HG03439 (cell line): ENCODE measurements around the gene M1AP.

Source experiments
- ATAC-seq: cut with Tn5 transposase; IDR thresholded peaks from one replicate; pipeline ENCODE4 v1.9.1; 2021; ENCODE audit warnings: mild to moderate bottlenecking, moderate library complexity; ENCODE audit not compliant: unreplicated experiment

The M1AP gene

GRCh38 chr2:74648009-74648443, at the start of gene M1AP:
M1AP (minus strand) TSS chr2:74648330; CDS start chr2:74640275, 8,055 bp downstream.
- ATAC-seq: no peak

- no peak for ATAC-seq
Measured at GRCh38 chr2:74696829-74697228, 48.7 kb upstream of the M1AP start.

- no peak for ATAC-seq
Measured at GRCh38 chr2:74695663-74696062, 47.5 kb upstream of the M1AP start.

- no peak for ATAC-seq
Measured at GRCh38 chr2:74694281-74694680, 46.2 kb upstream of the M1AP start.

GRCh38 chr2:74693668-74694067, 45.5 kb upstream of the M1AP start:
- no peak for ATAC-seq

GRCh38 chr2:74693213-74693612, 45.1 kb upstream of the M1AP start:
- no peak for ATAC-seq

GRCh38 chr2:74691929-74692328, 43.8 kb upstream of the M1AP start:
- ATAC-seq: no peak

- ATAC-seq: no peak
Measured at GRCh38 chr2:74690571-74690970, 42.4 kb upstream of the M1AP start.

GRCh38 chr2:74689671-74690070, 41.5 kb upstream of the M1AP start:
- ATAC-seq: no peak

- ATAC-seq: no peak
Measured at GRCh38 chr2:74688881-74689280, 40.8 kb upstream of the M1AP start.

GRCh38 chr2:74685408-74685807, 37.3 kb upstream of the M1AP start:
- no peak for ATAC-seq

GRCh38 chr2:74682501-74682900, 34.4 kb upstream of the M1AP start:
- no peak for ATAC-seq

GRCh38 chr2:74679615-74680014, 31.5 kb upstream of the M1AP start:
- ATAC-seq: no peak

GRCh38 chr2:74676331-74676730, 28.2 kb upstream of the M1AP start:
- no peak for ATAC-seq

GRCh38 chr2:74675090-74675489, 27.0 kb upstream of the M1AP start:
- no peak for ATAC-seq

GRCh38 chr2:74673826-74674528, 25.8 kb upstream of the M1AP start:
- ATAC-seq: no peak

- ATAC-seq: no peak
Measured at GRCh38 chr2:74671479-74671878, 23.3 kb upstream of the M1AP start.

- ATAC-seq: no peak
Measured at GRCh38 chr2:74670263-74670662, 22.1 kb upstream of the M1AP start.

GRCh38 chr2:74668087-74668486, 20.0 kb upstream of the M1AP start:
- no peak for ATAC-seq

- ATAC-seq: no peak
Measured at GRCh38 chr2:74659462-74659861, 11.3 kb upstream of the M1AP start.

- ATAC-seq: no peak
Measured at GRCh38 chr2:74658516-74658915, 10.4 kb upstream of the M1AP start.

GRCh38 chr2:74655579-74655978, 7.4 kb upstream of the M1AP start:
- ATAC-seq: no peak
